Measurements from ENCODE around the gene GPX4. TPM values are rescaled to one million over a fixed set of nuclear protein-coding genes. Genes with fewer than 3 reads are reported as not detected.

Gene GPX4
- polyA plus RNA-seq, 3 donors: 459 to 508 (median 493) TPM

DNA sequence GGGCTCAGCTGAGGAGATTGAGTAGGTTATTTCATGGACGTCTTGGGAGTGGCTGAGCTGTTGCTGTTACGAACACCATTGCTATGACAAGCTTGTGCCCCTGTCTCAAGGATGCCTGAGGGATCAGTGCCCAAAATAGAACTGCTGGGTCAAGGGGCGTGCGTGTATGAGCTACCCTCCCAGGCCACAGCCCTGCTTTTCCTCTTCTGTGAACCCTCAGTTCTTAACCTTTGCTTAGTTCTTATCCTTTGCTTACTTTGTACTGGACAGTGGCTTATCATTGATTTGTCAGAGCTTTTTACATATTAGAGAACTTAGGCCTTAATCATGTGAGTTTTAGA, 27.8 kb upstream of the GPX4 start:
- H4K20me1 ChIP-seq (ENCODE audit: insufficient read depth, low read length): peaks cover 96% of the 10 kb centered on the region
- 91% methylated on average over 2 of the region's 4 CpGs for WGBS (ENCODE audit: insufficient coverage)
- H3K27ac Mint-ChIP-seq: peak overlapping the region; percentile 6 to 87 (median 74)

DNA sequence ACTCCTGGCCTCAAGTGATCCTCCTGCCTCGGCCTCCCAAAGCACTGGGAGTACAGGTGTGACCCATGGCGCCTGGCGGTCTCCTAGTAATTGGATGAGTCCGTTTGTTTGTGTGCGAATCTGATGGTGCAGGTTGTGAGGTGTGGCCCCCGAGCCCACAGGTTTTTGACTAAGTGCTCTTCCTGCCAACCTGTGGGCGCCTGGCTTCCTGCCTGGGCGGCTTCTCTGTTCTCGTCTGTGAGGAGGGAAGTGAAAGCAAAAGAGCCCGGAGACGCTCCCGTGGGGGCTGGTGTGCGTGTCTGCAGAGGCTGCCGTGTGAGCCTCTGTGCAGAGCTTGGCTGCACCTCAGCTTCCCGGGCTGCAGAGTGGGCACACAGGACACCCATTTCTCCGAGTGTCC, 26.8 kb upstream of the GPX4 start:
- Histone ChIP-seq H3K27me3 (ENCODE audit: control insufficient read depth in 2 of 2, insufficient read depth in 2 of 2, low read length in 2 of 2) (no peaks in the 10 kb centered on the region), H3K4me2 (replicated peaks; ENCODE audit: extremely low read depth, low read length, poor library complexity, severe bottlenecking) (peak overlapping the region; percentile 63), H2AFZ (ENCODE audit: insufficient read depth, low read depth, low read length, poor library complexity, severe bottlenecking) (no peak overlapping the region), H3K9ac (ENCODE audit: insufficient read depth, low read length, poor library complexity, severe bottlenecking) (peak overlapping the region; percentile 33), H3K36me3 (replicated peaks in 1 of 2; ENCODE audit: control insufficient read depth in 1 of 2, insufficient read depth in 2 of 2, low read length in 2 of 2) (peaks cover 78 to 82% of the 10 kb centered on the region in 2 donors), H3K4me3 (replicated peaks in 1 of 3; ENCODE audit: low read depth in 2 of 3, low read length in 3 of 3) (peak overlapping the region in 1 of 3 experiments; percentile 51), H3K4me1 (ENCODE audit: control insufficient read depth in 1 of 2, insufficient read depth in 2 of 2, low read length in 2 of 2) (peaks cover 69 to 82% of the 10 kb centered on the region in 2 donors), H3K9me3 (replicated peaks in 1 of 2; ENCODE audit: control insufficient read depth in 1 of 2, insufficient read depth in 1 of 2, low read length in 2 of 2) (no peaks in the 10 kb centered on the region), H3K27ac (ENCODE audit: low read depth in 1 of 2, low read length in 2 of 2) (peak overlapping the region; percentile 63 to 83), H4K20me1 (ENCODE audit: insufficient read depth, low read length) (peaks cover 98% of the 10 kb centered on the region), H3K79me2 (ENCODE audit: insufficient read depth, low read length) (peaks cover 96% of the 10 kb centered on the region)
- H3K36me3 Mint-ChIP-seq: peaks cover 49 to 91% of the 10 kb centered on the region in 2 donors
- intact Hi-C loops (cut with micrococcal nuclease): loop anchor here (1.0 to 5.0 kb wide), 2 partner anchors 8 to 35 kb away; partner anchors contain the start of gene ABCA7 (in 1 of the 2)
- WGBS (ENCODE audit: insufficient coverage): 5% methylated on average over 12 of the region's 16 CpGs
- no peaks in the 10 kb centered on the region for H3K9me3 Mint-ChIP-seq
- peak overlapping the region; percentile 60 to 63 for H3K4me3 Mint-ChIP-seq
- TF ChIP-seq, protein P1, sequence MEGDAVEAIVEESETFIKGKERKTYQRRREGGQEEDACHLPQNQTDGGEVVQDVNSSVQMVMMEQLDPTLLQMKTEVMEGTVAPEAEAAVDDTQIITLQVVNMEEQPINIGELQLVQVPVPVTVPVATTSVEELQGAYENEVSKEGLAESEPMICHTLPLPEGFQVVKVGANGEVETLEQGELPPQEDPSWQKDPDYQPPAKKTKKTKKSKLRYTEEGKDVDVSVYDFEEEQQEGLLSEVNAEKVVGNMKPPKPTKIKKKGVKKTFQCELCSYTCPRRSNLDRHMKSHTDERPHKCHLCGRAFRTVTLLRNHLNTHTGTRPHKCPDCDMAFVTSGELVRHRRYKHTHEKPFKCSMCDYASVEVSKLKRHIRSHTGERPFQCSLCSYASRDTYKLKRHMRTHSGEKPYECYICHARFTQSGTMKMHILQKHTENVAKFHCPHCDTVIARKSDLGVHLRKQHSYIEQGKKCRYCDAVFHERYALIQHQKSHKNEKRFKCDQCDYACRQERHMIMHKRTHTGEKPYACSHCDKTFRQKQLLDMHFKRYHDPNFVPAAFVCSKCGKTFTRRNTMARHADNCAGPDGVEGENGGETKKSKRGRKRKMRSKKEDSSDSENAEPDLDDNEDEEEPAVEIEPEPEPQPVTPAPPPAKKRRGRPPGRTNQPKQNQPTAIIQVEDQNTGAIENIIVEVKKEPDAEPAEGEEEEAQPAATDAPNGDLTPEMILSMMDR (IDR thresholded peaks at IDR 0.05): no peak
- H3K27ac Mint-ChIP-seq: peak overlapping the region; percentile 84 to 95 (median 89)
- DNase-seq: peak; percentile 76 to 87 (median 85)
- no peaks in the 10 kb centered on the region for H3K27me3 Mint-ChIP-seq (ENCODE audit: low read depth in 3 of 3)
- H3K4me1 Mint-ChIP-seq: peaks cover 58% of the 10 kb centered on the region

More for the DNA sequence above, 27.8 kb upstream of the GPX4 start:
- H3K27me3 ChIP-seq (ENCODE audit: control insufficient read depth in 2 of 2, insufficient read depth in 2 of 2, low read length in 2 of 2): no peaks in the 10 kb centered on the region
- peaks cover 76 to 77% of the 10 kb centered on the region in 2 donors for H3K36me3 ChIP-seq (replicated peaks in 1 of 2; ENCODE audit: control insufficient read depth in 1 of 2, insufficient read depth in 2 of 2, low read length in 2 of 2)
- peaks cover 61 to 78% of the 10 kb centered on the region in 2 donors for H3K4me1 ChIP-seq (ENCODE audit: control insufficient read depth in 1 of 2, insufficient read depth in 2 of 2, low read length in 2 of 2)
- H2AFZ ChIP-seq (ENCODE audit: insufficient read depth, low read depth, low read length, poor library complexity, severe bottlenecking): no peak overlapping the region
- H3K36me3 Mint-ChIP-seq: peaks cover 52 to 87% of the 10 kb centered on the region in 2 donors
- intact Hi-C loops (cut with micrococcal nuclease): loop anchor here in 1 of 2 donors (5.0 kb wide), 1 partner anchor 34 kb away; the partner anchor contains the start of gene ABCA7
- no peaks in the 10 kb centered on the region for H3K9me3 ChIP-seq (replicated peaks in 1 of 2; ENCODE audit: control insufficient read depth in 1 of 2, insufficient read depth in 1 of 2, low read length in 2 of 2)
- no peak overlapping the region for H3K4me3 ChIP-seq (replicated peaks in 1 of 3; ENCODE audit: low read depth in 2 of 3, low read length in 3 of 3)
- H3K79me2 ChIP-seq (ENCODE audit: insufficient read depth, low read length): peaks cover 94% of the 10 kb centered on the region
- DNase-seq: no peak
- H3K27ac ChIP-seq (ENCODE audit: low read depth in 1 of 2, low read length in 2 of 2): peak overlapping the region in 1 of 2 donors; percentile 83
- no peaks in the 10 kb centered on the region for H3K9me3 Mint-ChIP-seq
- H3K4me2 ChIP-seq (replicated peaks; ENCODE audit: extremely low read depth, low read length, poor library complexity, severe bottlenecking): peak overlapping the region; percentile 73
- H3K4me3 Mint-ChIP-seq: no peak overlapping the region
- peaks cover 0 to 1% (median 0%) of the 10 kb centered on the region in 3 donors for H3K27me3 Mint-ChIP-seq (ENCODE audit: low read depth in 3 of 3)
- H3K9ac ChIP-seq (ENCODE audit: insufficient read depth, low read length, poor library complexity, severe bottlenecking): no peak overlapping the region
- peaks cover 56% of the 10 kb centered on the region for H3K4me1 Mint-ChIP-seq
- TF ChIP-seq, protein P1 (IDR thresholded peaks at IDR 0.05): no peak

Data from CD14-positive monocyte (primary cell).